ENCODE results near the gene AMPH. TPM values are rescaled to one million over a fixed set of nuclear protein-coding genes. Genes with fewer than 3 reads are reported as not detected.

AMPH gene
- total RNA-seq, 3 donors from 2014 or later (not counting 1 experiment from before 2014, with no cell fraction given): 0.18 TPM; not detected in 2

- H3K4me1 Mint-ChIP-seq: peaks cover 0 to 10% of the 10 kb centered on the region in 2 donors
- 90% methylated on average over 1 of the region's 1 CpG for WGBS (ENCODE audit: insufficient coverage)
- peaks cover 0 to 6% of the 10 kb centered on the region in 2 donors for H3K27me3 Mint-ChIP-seq (ENCODE audit: low read depth in 2 of 2)
- ATAC-seq: no peak
- H3K4me3 Mint-ChIP-seq: no peak overlapping the region
- H3K9me3 Mint-ChIP-seq: no peaks in the 10 kb centered on the region
- intact Hi-C loops (cut with micrococcal nuclease): no loop called here
- no peaks in the 10 kb centered on the region for H3K4me1 ChIP-seq (ENCODE audit: control insufficient read depth, insufficient read depth, low read length)
- H3K36me3 Mint-ChIP-seq: no peaks in the 10 kb centered on the region
- H3K36me3 ChIP-seq (ENCODE audit: control insufficient read depth, insufficient read depth, low read length): no peaks in the 10 kb centered on the region
- DNase-seq: peak in 1 of 2 donors; percentile 25
- H3K4me3 ChIP-seq (ENCODE audit: low read length): no peak overlapping the region
- no peaks in the 10 kb centered on the region for H3K9me3 ChIP-seq (ENCODE audit: control insufficient read depth, insufficient read depth, low read length)
- TF ChIP-seq CTCF (IDR thresholded peaks at IDR 0.05): no peak
- H3K27ac Mint-ChIP-seq: no peak overlapping the region
- no peak overlapping the region for H3K27ac ChIP-seq (ENCODE audit: low read length)
- H3K27me3 ChIP-seq (ENCODE audit: control insufficient read depth, insufficient read depth, low read length): no peaks in the 10 kb centered on the region
These were observed 219.8 kb downstream of the AMPH start for GRCh38 chr7:38411404-38411803.

- intact Hi-C loops (cut with micrococcal nuclease): no loop called here
- no peak overlapping the region for H3K4me3 Mint-ChIP-seq
- H3K27me3 Mint-ChIP-seq (ENCODE audit: low read depth in 2 of 2): peaks cover 0 to 6% of the 10 kb centered on the region in 2 donors
- 76% methylated on average over 2 of the region's 2 CpGs for WGBS (ENCODE audit: insufficient coverage)
- peaks cover 0 to 10% of the 10 kb centered on the region in 2 donors for H3K4me1 Mint-ChIP-seq
- Histone ChIP-seq H3K27me3 (ENCODE audit: control insufficient read depth, insufficient read depth, low read length) (no peaks in the 10 kb centered on the region), H3K36me3 (ENCODE audit: control insufficient read depth, insufficient read depth, low read length) (no peaks in the 10 kb centered on the region), H3K4me1 (ENCODE audit: control insufficient read depth, insufficient read depth, low read length) (no peaks in the 10 kb centered on the region), H3K9me3 (ENCODE audit: control insufficient read depth, insufficient read depth, low read length) (no peaks in the 10 kb centered on the region), H3K27ac (ENCODE audit: low read length) (no peak overlapping the region), H3K4me3 (ENCODE audit: low read length) (no peak overlapping the region)
- DNase-seq (no peak), ATAC-seq (no peak)
- H3K36me3 Mint-ChIP-seq: no peaks in the 10 kb centered on the region
- no peak overlapping the region for H3K27ac Mint-ChIP-seq
- no peaks in the 10 kb centered on the region for H3K9me3 Mint-ChIP-seq
- TF ChIP-seq CTCF (IDR thresholded peaks at IDR 0.05): no peak
These were observed 221.1 kb downstream of the AMPH start for GRCh38 chr7:38410056-38410455.

- Mint-ChIP-seq H3K36me3 (peaks cover 4% of the 10 kb centered on the region), H3K9me3 (no peaks in the 10 kb centered on the region), H3K4me1 (peaks cover 0 to 10% of the 10 kb centered on the region in 2 donors), H3K27me3 (ENCODE audit: low read depth in 2 of 2) (peaks cover 0 to 6% of the 10 kb centered on the region in 2 donors), H3K4me3 (no peak overlapping the region), H3K27ac (no peak overlapping the region)
- H3K4me1 ChIP-seq (ENCODE audit: control insufficient read depth, insufficient read depth, low read length): no peaks in the 10 kb centered on the region
- ATAC-seq (no peak), DNase-seq (no peak)
- H3K4me3 ChIP-seq (ENCODE audit: low read length): no peak overlapping the region
- no peaks in the 10 kb centered on the region for H3K27me3 ChIP-seq (ENCODE audit: control insufficient read depth, insufficient read depth, low read length)
- 97% methylated on average over 6 of the region's 6 CpGs for WGBS (ENCODE audit: insufficient coverage)
- H3K27ac ChIP-seq (ENCODE audit: low read length): no peak overlapping the region
- intact Hi-C loops (cut with micrococcal nuclease): no loop called here
- H3K36me3 ChIP-seq (ENCODE audit: control insufficient read depth, insufficient read depth, low read length): no peaks in the 10 kb centered on the region
- H3K9me3 ChIP-seq (ENCODE audit: control insufficient read depth, insufficient read depth, low read length): no peaks in the 10 kb centered on the region
- TF ChIP-seq CTCF (IDR thresholded peaks at IDR 0.05): no peak
These were observed 221.6 kb downstream of the AMPH start for GRCh38 chr7:38409531-38409930.

GRCh38 chr7:38398725-38399321 lies 232.3 kb downstream of the AMPH start:
- no peaks in the 10 kb centered on the region for H3K27me3 ChIP-seq (ENCODE audit: control insufficient read depth, insufficient read depth, low read length)
- DNase-seq (peak; percentile 36 to 77), ATAC-seq (peak; percentile 75 to 79 (median 76))
- no peaks in the 10 kb centered on the region for H3K9me3 Mint-ChIP-seq
- H3K27ac ChIP-seq (ENCODE audit: low read length): no peak overlapping the region
- H3K4me3 ChIP-seq (ENCODE audit: low read length): no peak overlapping the region
- H3K4me1 Mint-ChIP-seq: peaks cover 13 to 18% of the 10 kb centered on the region in 2 donors
- peak; percentile 96 for TF ChIP-seq CTCF (IDR thresholded peaks at IDR 0.05)
- no peak overlapping the region for H3K4me3 Mint-ChIP-seq
- H3K9me3 ChIP-seq (ENCODE audit: control insufficient read depth, insufficient read depth, low read length): no peaks in the 10 kb centered on the region
- H3K27me3 Mint-ChIP-seq (ENCODE audit: low read depth in 2 of 2): peaks cover 0 to 6% of the 10 kb centered on the region in 2 donors
- no peaks in the 10 kb centered on the region for H3K36me3 Mint-ChIP-seq
- intact Hi-C loops (cut with micrococcal nuclease): loop anchor here (1.0 kb wide), 1 partner anchor 261 kb away; no protein-coding TSS in a partner anchor
- H3K4me1 ChIP-seq (ENCODE audit: control insufficient read depth, insufficient read depth, low read length): peaks cover 5% of the 10 kb centered on the region
- H3K27ac Mint-ChIP-seq: no peak overlapping the region
- H3K36me3 ChIP-seq (ENCODE audit: control insufficient read depth, insufficient read depth, low read length): no peaks in the 10 kb centered on the region
- 14% methylated on average over 7 of the region's 9 CpGs for WGBS (ENCODE audit: insufficient coverage)

Data from natural killer cell (primary cell).